DND-41 (cell line): ENCODE results near the gene DOK6.

Source experiments
- ATAC-seq: fragments of 200-7000 bp; cut with Tn5 transposase; 3 replicates; pipeline ENCODE4 v1.9.1; 2021; ENCODE audit warnings: low read depth; ENCODE audit not compliant: insufficient read depth
- DNase-seq: peaks from one replicate; pipeline ENCODE4 v3.0.0-alpha.2; 2020
- H2AFZ ChIP-seq: 2 replicates; pipeline ENCODE4 v1.6.0; 2012; ENCODE audit warnings: low read depth, low read length
- H3K27ac ChIP-seq: 2 replicates; pipeline ENCODE4 v1.5.1; 2012; ENCODE audit warnings: low read length, inconsistent platforms
- H3K27me3 ChIP-seq: fragments of 200-600 bp; sonication (generic); 2 replicates; pipeline ENCODE4 v1.6.0; 2012; ENCODE audit warnings: low read length, mild to moderate bottlenecking, inconsistent platforms; ENCODE audit not compliant: insufficient read depth, poor library complexity
- H3K36me3 ChIP-seq: 2 replicates; pipeline ENCODE4 v1.5.1; 2012; ENCODE audit warnings: low read length, inconsistent platforms; ENCODE audit not compliant: insufficient read depth
- H3K4me1 ChIP-seq: 2 replicates; pipeline ENCODE4 v1.5.1; 2012; ENCODE audit warnings: mild to moderate bottlenecking, low read length; ENCODE audit not compliant: insufficient read depth
- H3K4me2 ChIP-seq: 2 replicates; pipeline ENCODE4 v1.6.0; 2012; ENCODE audit warnings: mild to moderate bottlenecking, moderate library complexity, low read length, inconsistent platforms; ENCODE audit not compliant: insufficient read depth
- H3K4me3 ChIP-seq, 2 experiments: fragments of 200-600 bp in 1 of 2; shearing (Covaris generic) in 1 of 2; 2 replicates each; pipeline ENCODE4 v1.5.1; 2012 to 2016; ENCODE audit warnings: inconsistent platforms in 2 of 2, low read length in 2 of 2, mild to moderate bottlenecking in 2 of 2, low read depth in 1 of 2, moderate library complexity in 1 of 2
- H3K79me2 ChIP-seq: 2 replicates; pipeline ENCODE4 v1.6.0; 2012; ENCODE audit warnings: low read length, inconsistent platforms; ENCODE audit not compliant: insufficient read depth
- H3K9ac ChIP-seq: 2 replicates; pipeline ENCODE4 v1.6.0; 2012; ENCODE audit warnings: low read depth, mild to moderate bottlenecking, inconsistent platforms, low read length, moderate library complexity
- H3K9me3 ChIP-seq: 2 replicates; pipeline ENCODE4 v1.5.1; 2012; ENCODE audit warnings: low read length, moderate library complexity, mild to moderate bottlenecking, inconsistent platforms; ENCODE audit not compliant: insufficient read depth, severe bottlenecking
- H4K20me1 ChIP-seq: 2 replicates; pipeline ENCODE4 v1.6.0; 2012; ENCODE audit warnings: low read length; ENCODE audit not compliant: insufficient read depth
- CTCF ChIP-seq: IDR thresholded peaks from 2 replicates; pipeline ENCODE4 v1.5.1; 2012; ENCODE audit warnings: borderline replicate concordance, low read length, moderate library complexity, mild to moderate bottlenecking; ENCODE audit not compliant: poor library complexity, severe bottlenecking; ENCODE audit errors: extremely low read depth
- EZH2 ChIP-seq: IDR thresholded peaks from 3 replicates; pipeline ENCODE4 v1.6.1; 2012; ENCODE audit warnings: borderline replicate concordance, low read depth, mild to moderate bottlenecking, moderate library complexity, low read length, inconsistent platforms; ENCODE audit not compliant: severe bottlenecking

The DOK6 gene

DNA sequence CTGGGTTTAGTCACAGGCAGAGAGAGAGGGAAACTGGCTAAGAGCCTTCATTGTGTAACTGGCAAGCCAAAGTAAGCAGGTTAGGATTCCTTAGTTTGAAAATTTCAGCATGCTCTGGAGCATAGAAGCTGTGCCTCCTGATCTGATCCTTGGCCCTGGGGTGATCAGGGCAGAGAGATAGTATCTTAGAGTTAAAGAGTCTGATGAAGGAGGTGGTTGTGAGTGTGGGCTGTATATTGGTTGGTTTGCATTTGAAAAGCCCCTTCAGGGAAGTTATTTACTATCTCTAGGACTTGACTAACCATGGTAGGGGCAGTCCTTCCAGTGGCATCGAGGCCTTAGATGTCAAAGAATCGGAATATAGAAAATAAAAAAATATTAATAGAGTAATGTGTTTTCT lies 316.9 kb downstream of the DOK6 start:
- Histone ChIP-seq H3K9ac (no peak overlapping the region), H3K4me2 (no peak overlapping the region), H3K27ac (no peak overlapping the region), H3K4me3 (no peak overlapping the region), H3K27me3 (no peaks in the 10 kb centered on the region), H3K9me3 (peaks cover 6% of the 10 kb centered on the region), H2AFZ (no peak overlapping the region), H4K20me1 (no peaks in the 10 kb centered on the region), H3K36me3 (no peaks in the 10 kb centered on the region), H3K79me2 (no peaks in the 10 kb centered on the region), H3K4me1 (no peaks in the 10 kb centered on the region)
- DNase-seq (no peak), ATAC-seq (no peak)
- no peak for TF ChIP-seq CTCF
- TF ChIP-seq EZH2, result no peak

DNA sequence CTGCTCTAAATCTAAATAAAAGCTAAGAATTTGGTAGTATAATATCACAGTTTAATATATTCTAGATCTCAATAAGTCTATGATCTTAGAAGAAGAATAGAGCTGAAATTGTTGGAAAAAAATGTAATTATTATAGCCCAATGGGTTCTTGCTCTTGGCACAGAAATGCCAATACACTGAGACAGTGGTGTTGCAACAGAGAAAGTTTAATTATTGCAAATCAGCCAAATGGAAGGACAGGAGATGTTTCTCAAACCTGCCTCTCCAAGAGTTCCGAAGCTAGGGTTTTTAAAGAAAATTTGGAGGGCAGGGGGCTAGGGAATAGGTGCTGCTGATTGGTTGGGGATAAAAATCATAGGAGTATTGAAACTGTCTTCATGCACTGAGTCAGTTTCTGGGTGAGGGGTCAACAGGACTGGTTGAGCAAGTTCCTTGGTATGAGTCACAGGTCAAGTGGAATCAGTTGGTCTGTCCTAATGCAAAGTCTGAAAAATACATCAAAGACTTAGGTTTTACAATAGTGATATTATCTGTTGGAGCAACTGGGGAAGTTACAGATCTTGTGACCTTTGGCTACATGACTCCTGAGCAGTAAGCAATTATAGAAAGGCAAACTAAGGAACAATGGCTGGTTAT lies 318.3 kb downstream of the DOK6 start:
- H3K27ac ChIP-seq, result no peak overlapping the region
- H3K4me2 ChIP-seq, result no peak overlapping the region
- H3K36me3 ChIP-seq, result no peaks in the 10 kb centered on the region
- no peaks in the 10 kb centered on the region for H3K4me1 ChIP-seq
- H2AFZ ChIP-seq, result no peak overlapping the region
- no peak for ATAC-seq
- no peaks in the 10 kb centered on the region for H4K20me1 ChIP-seq
- no peak overlapping the region for H3K9ac ChIP-seq
- H3K79me2 ChIP-seq, result no peaks in the 10 kb centered on the region
- no peak for DNase-seq
- TF ChIP-seq CTCF (no peak), EZH2 (no peak)
- no peak overlapping the region for H3K4me3 ChIP-seq
- H3K9me3 ChIP-seq, result peaks cover 6% of the 10 kb centered on the region
- H3K27me3 ChIP-seq, result no peaks in the 10 kb centered on the region

DNA sequence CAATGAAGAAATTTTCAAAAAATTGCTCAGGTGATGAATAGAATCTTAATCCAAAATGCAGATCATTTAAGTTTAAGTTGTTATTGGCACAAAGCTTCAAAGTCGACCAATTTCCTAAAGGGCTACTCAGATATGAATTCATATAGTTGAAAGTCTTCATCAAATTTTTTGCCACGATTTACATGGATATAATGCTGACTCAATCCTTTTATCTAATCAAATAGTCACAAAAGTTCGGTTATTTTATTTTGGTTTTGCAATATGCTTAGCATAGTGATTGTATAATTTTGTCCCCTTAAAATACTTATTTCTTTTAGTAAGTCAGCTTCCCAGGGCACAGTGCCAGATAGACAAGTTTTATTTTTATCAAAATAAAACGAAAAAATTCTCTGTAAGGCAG lies 319.7 kb downstream of the DOK6 start:
- H3K4me2 ChIP-seq, result no peak overlapping the region
- H4K20me1 ChIP-seq, result no peaks in the 10 kb centered on the region
- no peaks in the 10 kb centered on the region for H3K36me3 ChIP-seq
- peaks cover 6% of the 10 kb centered on the region for H3K9me3 ChIP-seq
- H3K4me3 ChIP-seq, result no peak overlapping the region
- DNase-seq, result no peak
- no peak overlapping the region for H3K9ac ChIP-seq
- TF ChIP-seq EZH2 (no peak), CTCF (no peak)
- ATAC-seq, result no peak
- H3K27me3 ChIP-seq, result no peaks in the 10 kb centered on the region
- no peak overlapping the region for H3K27ac ChIP-seq
- H3K79me2 ChIP-seq, result no peaks in the 10 kb centered on the region
- no peak overlapping the region for H2AFZ ChIP-seq
- H3K4me1 ChIP-seq, result no peaks in the 10 kb centered on the region

DNA sequence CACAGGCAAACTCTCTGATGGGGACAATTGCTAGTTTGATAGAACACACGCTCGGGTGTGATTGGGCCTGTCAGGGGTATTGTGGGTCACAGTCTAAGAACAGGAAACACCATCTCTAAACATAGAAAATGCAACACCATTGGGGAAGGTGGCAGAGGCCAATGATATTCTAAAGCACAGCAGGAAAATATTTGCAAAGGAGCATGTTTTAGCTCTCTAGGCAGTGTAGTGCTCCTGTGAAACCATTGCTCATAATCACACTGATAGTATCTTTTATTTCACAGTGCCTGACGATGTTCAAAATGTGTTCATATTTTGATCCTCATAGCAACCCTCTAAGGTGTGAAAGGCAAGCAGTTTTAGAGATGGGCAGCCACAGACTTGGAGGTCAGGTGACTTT lies 322.7 kb downstream of the DOK6 start:
- Histone ChIP-seq H3K36me3 (no peaks in the 10 kb centered on the region), H4K20me1 (no peaks in the 10 kb centered on the region), H3K27ac (no peak overlapping the region), H3K27me3 (no peaks in the 10 kb centered on the region), H3K4me3 (no peak overlapping the region), H3K9ac (no peak overlapping the region), H3K4me1 (no peaks in the 10 kb centered on the region), H3K4me2 (no peak overlapping the region), H3K9me3 (peaks cover 6% of the 10 kb centered on the region), H3K79me2 (no peaks in the 10 kb centered on the region), H2AFZ (no peak overlapping the region)
- TF ChIP-seq EZH2 (no peak), CTCF (no peak)
- ATAC-seq, result no peak
- no peak for DNase-seq
